GM12875 (cell line): ENCODE results near the gene ENOX1.

Experiments
- H3K4me3 ChIP-seq: one replicate; pipeline ENCODE4 v1.5.1; 2011; ENCODE audit warnings: low read depth, low read length, control low read depth
- CTCF ChIP-seq: IDR thresholded peaks from 2 replicates; pipeline ENCODE4 v1.5.1; 2011; ENCODE audit warnings: low read depth, mild to moderate bottlenecking, control low read depth, inconsistent platforms, low read length, moderate library complexity, borderline replicate concordance; ENCODE audit not compliant: insufficient read depth

ENOX1 gene

GRCh38 chr13:43293986-43294385 lies 492.8 kb downstream of the ENOX1 start:
- no peak overlapping the region for H3K4me3 ChIP-seq
- no peak for TF ChIP-seq CTCF

GRCh38 chr13:43293561-43293960 lies 493.2 kb downstream of the ENOX1 start:
- no peak overlapping the region for H3K4me3 ChIP-seq
- TF ChIP-seq CTCF, result no peak

GRCh38 chr13:43293008-43293407 lies 493.8 kb downstream of the ENOX1 start:
- no peak overlapping the region for H3K4me3 ChIP-seq
- TF ChIP-seq CTCF, result no peak

GRCh38 chr13:43291287-43292060 lies 495.3 kb downstream of the ENOX1 start:
- no peak overlapping the region for H3K4me3 ChIP-seq
- TF ChIP-seq CTCF, result no peak

- no peak for TF ChIP-seq CTCF
- H3K4me3 ChIP-seq, result no peak overlapping the region
Observed at GRCh38 chr13:43289470-43290255, 497.1 kb downstream of the ENOX1 start.

GRCh38 chr13:43286751-43287150 lies 500.0 kb downstream of the ENOX1 start:
- H3K4me3 ChIP-seq, result no peak overlapping the region
- no peak for TF ChIP-seq CTCF

GRCh38 chr13:43285933-43286597 lies 500.7 kb downstream of the ENOX1 start:
- no peak for TF ChIP-seq CTCF
- H3K4me3 ChIP-seq, result no peak overlapping the region
